Astrocyte of the spinal cord (primary cell): ENCODE data around the gene NR3C2.

ENCODE experiments used
- DNase-seq: peaks from one replicate; pipeline ENCODE4 v3.0.0; 2011; ENCODE audit warnings: low read depth, low spot score
- H3K4me3 ChIP-seq: 2 replicates; pipeline ENCODE4 v1.5.1; 2011; ENCODE audit warnings: low read depth, mild to moderate bottlenecking, low read length, moderate library complexity
- in situ Hi-C: cut with HindIII; loops from 2 replicates; pipeline ENCODE4 v1.10.0; 2017; ENCODE audit warnings: low sequenced_read_pairs
- TF ChIP-seq, protein P1 (sequence below): IDR thresholded peaks from 2 replicates; pipeline ENCODE4 v1.5.1; 2012; ENCODE audit warnings: low read depth, mild to moderate bottlenecking, low read length, inconsistent platforms

Gene NR3C2

DNA sequence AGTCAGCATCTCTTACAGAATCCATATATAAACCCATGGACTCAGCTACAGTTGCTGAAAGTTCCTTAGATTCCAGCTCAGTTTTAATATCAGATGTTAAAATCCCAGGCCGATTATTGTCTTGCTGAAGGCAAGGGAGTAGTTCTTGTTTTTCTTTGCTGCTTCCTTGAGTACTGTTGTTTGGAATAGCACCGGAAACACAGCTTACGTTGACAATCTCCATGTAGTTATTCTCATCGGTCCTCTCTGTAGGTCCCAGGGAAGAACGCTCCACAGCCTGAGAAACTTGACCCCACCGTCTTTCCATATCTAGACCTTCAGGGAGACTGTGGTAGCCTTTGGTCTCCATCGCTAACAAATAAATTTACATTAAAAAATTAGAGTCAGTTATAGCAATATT, 5.7 kb downstream of the NR3C2 start:
- TF ChIP-seq, protein P1, sequence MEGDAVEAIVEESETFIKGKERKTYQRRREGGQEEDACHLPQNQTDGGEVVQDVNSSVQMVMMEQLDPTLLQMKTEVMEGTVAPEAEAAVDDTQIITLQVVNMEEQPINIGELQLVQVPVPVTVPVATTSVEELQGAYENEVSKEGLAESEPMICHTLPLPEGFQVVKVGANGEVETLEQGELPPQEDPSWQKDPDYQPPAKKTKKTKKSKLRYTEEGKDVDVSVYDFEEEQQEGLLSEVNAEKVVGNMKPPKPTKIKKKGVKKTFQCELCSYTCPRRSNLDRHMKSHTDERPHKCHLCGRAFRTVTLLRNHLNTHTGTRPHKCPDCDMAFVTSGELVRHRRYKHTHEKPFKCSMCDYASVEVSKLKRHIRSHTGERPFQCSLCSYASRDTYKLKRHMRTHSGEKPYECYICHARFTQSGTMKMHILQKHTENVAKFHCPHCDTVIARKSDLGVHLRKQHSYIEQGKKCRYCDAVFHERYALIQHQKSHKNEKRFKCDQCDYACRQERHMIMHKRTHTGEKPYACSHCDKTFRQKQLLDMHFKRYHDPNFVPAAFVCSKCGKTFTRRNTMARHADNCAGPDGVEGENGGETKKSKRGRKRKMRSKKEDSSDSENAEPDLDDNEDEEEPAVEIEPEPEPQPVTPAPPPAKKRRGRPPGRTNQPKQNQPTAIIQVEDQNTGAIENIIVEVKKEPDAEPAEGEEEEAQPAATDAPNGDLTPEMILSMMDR, result no peak
- no peak for DNase-seq
- H3K4me3 ChIP-seq, result no peak overlapping the region
- in situ Hi-C loops, result no loop called here

DNA sequence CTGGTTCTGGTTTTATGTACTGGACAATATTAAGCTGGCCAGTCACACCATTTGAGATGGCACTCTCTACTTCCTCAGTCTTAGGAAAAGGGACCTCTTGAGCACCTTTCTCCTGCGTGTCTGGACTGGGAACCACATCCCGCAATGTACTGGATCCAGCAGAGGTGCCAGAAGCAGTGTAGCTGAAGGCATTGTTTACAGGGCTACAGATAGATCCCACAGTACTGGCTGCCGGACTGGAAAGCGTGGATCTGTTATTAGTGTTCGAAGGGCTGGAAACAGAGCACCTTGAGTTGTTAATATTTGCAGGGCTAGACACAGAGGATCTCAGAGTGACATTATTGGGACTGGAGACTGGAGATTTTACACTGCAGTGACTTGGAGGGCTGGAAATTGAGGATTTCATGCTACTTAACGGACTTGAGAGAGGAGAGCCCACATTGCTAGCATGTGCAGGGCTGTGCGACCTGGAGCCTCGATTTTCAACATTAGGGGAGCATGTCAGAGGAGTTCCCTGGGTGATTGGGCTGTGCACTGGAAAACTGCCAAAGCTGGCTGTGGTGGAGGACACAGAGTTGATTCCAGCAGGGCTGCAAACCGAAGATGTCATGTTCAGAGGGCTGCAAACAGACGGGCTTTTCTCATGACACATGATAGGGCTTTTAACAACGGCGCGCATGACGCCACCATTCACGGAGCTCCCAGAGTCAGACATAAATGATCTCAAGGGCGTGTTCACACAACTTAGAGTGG, 6.4 kb downstream of the NR3C2 start:
- DNase-seq, result no peak
- in situ Hi-C loops, result no loop called here
- H3K4me3 ChIP-seq, result no peak overlapping the region
- TF ChIP-seq, protein P1, result no peak

DNA sequence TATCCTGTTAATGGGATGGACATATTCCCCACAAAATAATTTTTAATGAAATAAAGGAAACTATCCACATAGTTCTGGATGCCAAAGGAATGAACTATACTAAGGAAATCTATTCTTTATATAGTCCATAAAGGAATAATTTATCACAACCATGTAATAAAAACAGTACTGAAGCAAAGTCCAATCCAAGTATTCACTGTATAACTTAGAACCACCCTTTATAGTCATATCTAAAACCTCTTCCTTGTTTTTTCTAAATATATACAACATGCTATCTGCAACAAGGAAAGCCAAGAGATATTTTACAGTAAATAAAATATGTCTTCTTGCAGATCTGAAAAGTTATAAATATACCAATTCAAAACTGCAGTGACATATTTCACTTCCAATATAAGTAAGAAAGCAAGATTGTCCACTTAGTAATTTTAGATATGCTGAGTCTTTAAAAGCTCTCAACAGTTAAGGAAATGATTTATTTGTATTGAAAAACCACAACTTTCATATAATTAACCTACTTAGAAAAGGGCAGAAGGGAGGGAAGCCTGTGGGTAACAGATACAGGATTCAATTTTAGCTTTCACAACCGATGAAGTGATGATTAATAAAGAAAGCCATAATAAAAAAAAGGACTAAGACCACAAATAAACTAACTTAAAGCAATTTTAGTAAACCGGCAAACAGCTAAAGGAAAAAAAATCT, 8.0 kb downstream of the NR3C2 start:
- no peak overlapping the region for H3K4me3 ChIP-seq
- no peak for DNase-seq
- TF ChIP-seq, protein P1, result no peak
- in situ Hi-C loops, result no loop called here

GRCh38 chr4:148431401-148431800, 10.8 kb downstream of the NR3C2 start:
- TF ChIP-seq, protein P1, result no peak
- DNase-seq, result no peak
- no peak overlapping the region for H3K4me3 ChIP-seq
- in situ Hi-C loops, result no loop called here

DNA sequence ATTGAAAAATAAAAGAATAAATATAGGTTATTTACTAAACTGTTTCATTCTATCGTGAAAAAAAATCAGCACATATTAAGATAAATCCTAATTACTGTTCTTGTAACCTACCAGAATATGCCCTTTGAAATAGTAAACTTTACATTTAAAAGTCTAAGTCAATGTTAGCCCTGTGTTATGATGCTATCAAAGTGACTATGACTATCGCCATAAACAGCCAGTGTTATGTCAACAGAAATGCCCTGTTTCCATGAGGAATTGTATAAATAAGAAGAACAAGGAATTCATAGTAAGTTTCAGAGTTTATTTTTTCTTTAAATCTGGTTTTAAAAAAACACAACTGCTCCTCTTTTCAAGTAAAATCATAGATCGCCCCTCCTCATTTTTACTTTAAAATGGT, 11.4 kb downstream of the NR3C2 start:
- no peak for DNase-seq
- in situ Hi-C loops, result no loop called here
- TF ChIP-seq, protein P1, result no peak
- no peak overlapping the region for H3K4me3 ChIP-seq

GRCh38 chr4:148429206-148429605, 13.0 kb downstream of the NR3C2 start:
- TF ChIP-seq, protein P1, result no peak
- no peak for DNase-seq
- no peak overlapping the region for H3K4me3 ChIP-seq
- in situ Hi-C loops, result no loop called here
